ENCODE measurements around the gene COLEC12.

GRCh38 chr18:323253-323622 lies 177.3 kb downstream of the COLEC12 start:
- TF ChIP-seq TAF1 (IDR thresholded peaks at IDR 0.05; ENCODE audit: low read depth) (no peak), RAD21 (IDR thresholded peaks at IDR 0.05; ENCODE audit: low read depth) (no peak), EP300 (IDR thresholded peaks at IDR 0.05; ENCODE audit: borderline replicate concordance) (no peak), NFIC (IDR thresholded peaks at IDR 0.05) (no peak)
